Lower leg skin (tissue), 3 donors: Measurements from ENCODE around the gene SGCA.

Experiments
- POLR2A ChIP-seq, 2 donors: fragments of 450-650 bp; IDR thresholded peaks; one replicate each; pipeline ENCODE4 v1.6.1; 2016 to 2017; ENCODE audit warnings: antibody characterized with exemption in 2 of 2, mild to moderate bottlenecking in 1 of 2, moderate library complexity in 1 of 2
- TF ChIP-seq, protein P1 (sequence below), 3 donors: fragments of 450-650 bp; IDR thresholded peaks; one replicate each; pipeline ENCODE4 v1.5.1; 2016; ENCODE audit warnings: antibody characterized with exemption in 3 of 3, mild to moderate bottlenecking in 3 of 3, moderate library complexity in 2 of 3

DNA sequence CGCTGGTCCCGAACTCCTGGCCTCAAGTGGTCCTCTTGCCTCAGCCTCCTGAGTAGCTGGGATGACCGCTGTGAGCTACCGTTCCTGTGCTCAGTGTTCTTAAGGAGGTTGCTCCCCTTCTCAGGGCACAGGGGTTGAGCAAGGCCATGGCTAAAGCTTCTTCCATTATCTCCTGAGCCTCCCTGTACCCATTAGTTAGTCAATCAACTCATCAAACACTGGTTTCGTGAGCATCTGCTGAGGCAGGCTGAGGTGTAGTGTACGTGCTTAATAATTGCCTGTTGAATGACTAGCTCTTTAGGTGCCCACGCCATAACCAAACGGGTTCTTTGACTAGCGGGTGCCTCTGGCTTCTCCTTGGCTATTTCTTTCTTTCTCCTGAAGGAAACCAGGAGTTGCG lies 11.7 kb downstream of the SGCA start:
- TF ChIP-seq POLR2A (IDR thresholded peaks at IDR 0.05), result no peak
- TF ChIP-seq, protein P1, sequence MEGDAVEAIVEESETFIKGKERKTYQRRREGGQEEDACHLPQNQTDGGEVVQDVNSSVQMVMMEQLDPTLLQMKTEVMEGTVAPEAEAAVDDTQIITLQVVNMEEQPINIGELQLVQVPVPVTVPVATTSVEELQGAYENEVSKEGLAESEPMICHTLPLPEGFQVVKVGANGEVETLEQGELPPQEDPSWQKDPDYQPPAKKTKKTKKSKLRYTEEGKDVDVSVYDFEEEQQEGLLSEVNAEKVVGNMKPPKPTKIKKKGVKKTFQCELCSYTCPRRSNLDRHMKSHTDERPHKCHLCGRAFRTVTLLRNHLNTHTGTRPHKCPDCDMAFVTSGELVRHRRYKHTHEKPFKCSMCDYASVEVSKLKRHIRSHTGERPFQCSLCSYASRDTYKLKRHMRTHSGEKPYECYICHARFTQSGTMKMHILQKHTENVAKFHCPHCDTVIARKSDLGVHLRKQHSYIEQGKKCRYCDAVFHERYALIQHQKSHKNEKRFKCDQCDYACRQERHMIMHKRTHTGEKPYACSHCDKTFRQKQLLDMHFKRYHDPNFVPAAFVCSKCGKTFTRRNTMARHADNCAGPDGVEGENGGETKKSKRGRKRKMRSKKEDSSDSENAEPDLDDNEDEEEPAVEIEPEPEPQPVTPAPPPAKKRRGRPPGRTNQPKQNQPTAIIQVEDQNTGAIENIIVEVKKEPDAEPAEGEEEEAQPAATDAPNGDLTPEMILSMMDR (IDR thresholded peaks at IDR 0.05), result no peak
